Heart left ventricle (tissue), 16 donors: Measurements from ENCODE around the gene COL1A2. TPM values are rescaled to one million over a fixed set of nuclear protein-coding genes. Genes with fewer than 3 reads are reported as not detected.

Experiments used
- ATAC-seq, 4 donors: fragments of 200-7000 bp; cut with Tn5 transposase; one replicate each; pipeline ENCODE4 v1.9.1; 2020 to 2022; ENCODE audit warnings: moderate library complexity in 4 of 4, mild to moderate bottlenecking in 3 of 4, moderate number of reproducible peaks in 1 of 4
- DNase-seq, 5 donors: peaks; one replicate each; pipeline ENCODE4 v3.0.0-alpha.2; 2020
- H3K27ac ChIP-seq, 12 donors: fragments of 200-600 bp; sonication (generic) in 4 of 12; one replicate each; pipeline versions ENCODE4 v1.5.0 to v1.8.0; 2016 to 2022; ENCODE audit warnings: mild to moderate bottlenecking in 2 of 12
- H3K27me3 ChIP-seq, 9 donors: fragments of 200-600 bp; sonication (generic) in 2 of 9; one replicate each; pipeline versions ENCODE4 v1.5.1 to v1.8.0; 2016 to 2022; ENCODE audit warnings: mild to moderate bottlenecking in 3 of 9
- H3K36me3 ChIP-seq, 9 donors: fragments of 200-600 bp; sonication (generic) in 2 of 9; one replicate each; pipeline versions ENCODE4 v1.5.0 to v1.8.0; 2018 to 2022; ENCODE audit warnings: mild to moderate bottlenecking in 2 of 9
- H3K4me1 ChIP-seq, 12 donors: fragments of 200-600 bp; sonication (generic) in 4 of 12; one replicate each; pipeline versions ENCODE4 v1.5.0 to v1.8.0; 2016 to 2022; ENCODE audit warnings: mild to moderate bottlenecking in 3 of 12
- H3K4me3 ChIP-seq, 12 donors: fragments of 200-600 bp; sonication (generic) in 4 of 12; one replicate each; pipeline versions ENCODE4 v1.5.0 to v1.8.0; 2017 to 2022; ENCODE audit warnings: mild to moderate bottlenecking in 9 of 12, moderate library complexity in 4 of 12
- H3K9me3 ChIP-seq, 12 donors: fragments of 200-600 bp; sonication (generic) in 4 of 12; one replicate each; pipeline versions ENCODE4 v1.5.0 to v1.8.0; 2016 to 2022; ENCODE audit warnings: mild to moderate bottlenecking in 1 of 12
- CTCF ChIP-seq, 12 donors: fragments of 200-600 bp; sonication (generic) in 4 of 12; IDR thresholded peaks; one replicate each; pipeline versions ENCODE4 v1.5.0 to v1.8.0; 2018 to 2022; ENCODE audit warnings: antibody characterized with exemption in 12 of 12, mild to moderate bottlenecking in 5 of 12
- POLR2A ChIP-seq, 2 donors: fragments of 450-650 bp; IDR thresholded peaks; one replicate each; pipeline ENCODE4 v1.6.1; 2017; ENCODE audit warnings: antibody characterized with exemption in 2 of 2, mild to moderate bottlenecking in 2 of 2, moderate library complexity in 2 of 2
- WGBS, 4 donors: extraction: QIAGEN DNeasy Blood & Tissue Kit in 2 of 4; methylation state at CpG; one replicate each; pipeline versions ENCODE4 v1.1.5 to v1.1.7; 2013 to 2018; 5-methylcytosine and 5-hydroxymethylcytosine counted together
- intact Hi-C, 10 donors: fragments of 100-400 bp; cut with DNase I; formaldehyde crosslinking; loops; one replicate each; pipeline versions ENCODE4 v1.11.1 to v1.14.2; 2022
- polyA plus RNA-seq, 2 donors: library from polyadenylated mRNA; stranded (reverse); fragments of 200-250 nt; gene quantifications; one replicate each; pipeline ENCODE4 v1.2.3, GENCODE V29; 2013
- total RNA-seq, 9 donors: library from RNA; depleted of rRNA in 2 of 9; stranded (reverse); fragments of >200 nt in 2 of 9; fragmentation: NEBNext Ultra II Directional in 3 of 9; extraction: Animal tissue kit (Norgen Biotek cat#: 25700) in 3 of 9; gene quantifications; one replicate each; pipeline versions ENCODE4 v1.1.0 to v1.2.4, GENCODE V29; 2016 to 2023
- donor health status: ischemic (EF 13 %, LVEDD 7.1; RV severe dilation, severe dysfunction).
- donor health status: healthy with polysubstance abuse.
- donor health status: DM: no; HTN: yes; CAD: no.
- donor health status: DM: no; HTN: no; CAD: no.
- donor health status: ischemic (EF 25% LVEDD 6.9; RV normal size, moderate dysfunction).
- donor health status: ischemic (EF 25% LVEDD 5.7; RV mildly dilated, moderate dysfunction).
- donor health status: healthy.
- donor health status: DM: yes; HTN: yes; CAD: no.
- donor health status: ischemic (EF 35%, LVEDD 5.7; RV mildly dilated, moderate dysfunction).
- donor health status: nonischemic (EF 11% LVEDD 7.7; RV severe dilation, severe dysfunction).
- donor health status: DM: yes; HTN: yes; CAD: no.
- donor health status: PGD.
- donor health status: ischemic (EF 29% LVEDD 5.4; RV normal size, mild dysfunction).
- donor health status: nonischemic (EF 23%, LVEDD 6.1; RV moderate dilation, normal function).

The COL1A2 gene
- total and polyA plus RNA-seq, 11 donors = 33.1 to 615 (median 104) TPM

- no peak for ATAC-seq
- Histone ChIP-seq H3K9me3 (no peaks in the 10 kb centered on the region), H3K36me3 (peaks cover 0 to 100% (median 26%) of the 10 kb centered on the region in 9 donors), H3K27me3 (no peaks in the 10 kb centered on the region), H3K4me3 (no peak overlapping the region), H3K4me1 (peaks cover 0 to 24% (median 0%) of the 10 kb centered on the region in 12 donors), H3K27ac (peak overlapping the region in 1 of 12 donors; percentile 27)
- no peak for DNase-seq
- intact Hi-C loops = no loop called here
- TF ChIP-seq CTCF (IDR thresholded peaks at IDR 0.05) = no peak
- TF ChIP-seq POLR2A (IDR thresholded peaks at IDR 0.05) = no peak
- WGBS, 4 donors = 37 to 55% (median 44%) methylated on average over 2 of the region's 2 CpGs
These were observed 19.8 kb downstream of the COL1A2 start for GRCh38 chr7:94414481-94414880.

GRCh38 chr7:94414980-94415379 lies 20.3 kb downstream of the COL1A2 start:
- no peaks in the 10 kb centered on the region for H3K27me3 ChIP-seq
- TF ChIP-seq CTCF (IDR thresholded peaks at IDR 0.05) (no peak), POLR2A (IDR thresholded peaks at IDR 0.05) (no peak)
- H3K27ac ChIP-seq = peak overlapping the region in 1 of 12 donors; percentile 27
- ATAC-seq (no peak), DNase-seq (no peak)
- H3K36me3 ChIP-seq = peaks cover 0 to 100% (median 31%) of the 10 kb centered on the region in 9 donors
- H3K4me1 ChIP-seq = peaks cover 0 to 19% (median 0%) of the 10 kb centered on the region in 12 donors
- intact Hi-C loops = no loop called here
- H3K9me3 ChIP-seq = no peaks in the 10 kb centered on the region
- H3K4me3 ChIP-seq = no peak overlapping the region

GRCh38 chr7:94417306-94417705 lies 22.6 kb downstream of the COL1A2 start:
- ATAC-seq (no peak), DNase-seq (no peak)
- intact Hi-C loops = no loop called here
- Histone ChIP-seq H3K27me3 (no peaks in the 10 kb centered on the region), H3K4me3 (no peak overlapping the region), H3K36me3 (peaks cover under 1 to 100% (median 41%) of the 10 kb centered on the region in 9 donors), H3K4me1 (peaks cover 0 to 13% (median 0%) of the 10 kb centered on the region in 12 donors), H3K9me3 (no peaks in the 10 kb centered on the region), H3K27ac (peak overlapping the region in 2 of 12 donors; percentile 29 to 34)
- WGBS, 4 donors = 67 to 85% (median 77%) methylated on average over 1 of the region's 1 CpG
- TF ChIP-seq POLR2A (IDR thresholded peaks at IDR 0.05) (no peak), CTCF (IDR thresholded peaks at IDR 0.05) (no peak)

- no peak for TF ChIP-seq CTCF (IDR thresholded peaks at IDR 0.05)
- no peak for TF ChIP-seq POLR2A (IDR thresholded peaks at IDR 0.05)
- H3K4me1 ChIP-seq = peaks cover 0 to 7% (median 0%) of the 10 kb centered on the region in 12 donors
- no peak overlapping the region for H3K27ac ChIP-seq
- peak in 1 of 4 donors; percentile 31 for ATAC-seq
- DNase-seq = no peak
- peaks cover 0 to 100% (median 46%) of the 10 kb centered on the region in 9 donors for H3K36me3 ChIP-seq
- H3K9me3 ChIP-seq = no peaks in the 10 kb centered on the region
- intact Hi-C loops = no loop called here
- WGBS, 4 donors = 84 to 87% (median 86%) methylated on average over 3 of the region's 3 CpGs
- H3K27me3 ChIP-seq = no peaks in the 10 kb centered on the region
- no peak overlapping the region for H3K4me3 ChIP-seq
These were observed 23.2 kb downstream of the COL1A2 start for GRCh38 chr7:94417901-94418300.
